ENCODE measurements around the gene ITPR1.

- TF ChIP-seq, protein P1, sequence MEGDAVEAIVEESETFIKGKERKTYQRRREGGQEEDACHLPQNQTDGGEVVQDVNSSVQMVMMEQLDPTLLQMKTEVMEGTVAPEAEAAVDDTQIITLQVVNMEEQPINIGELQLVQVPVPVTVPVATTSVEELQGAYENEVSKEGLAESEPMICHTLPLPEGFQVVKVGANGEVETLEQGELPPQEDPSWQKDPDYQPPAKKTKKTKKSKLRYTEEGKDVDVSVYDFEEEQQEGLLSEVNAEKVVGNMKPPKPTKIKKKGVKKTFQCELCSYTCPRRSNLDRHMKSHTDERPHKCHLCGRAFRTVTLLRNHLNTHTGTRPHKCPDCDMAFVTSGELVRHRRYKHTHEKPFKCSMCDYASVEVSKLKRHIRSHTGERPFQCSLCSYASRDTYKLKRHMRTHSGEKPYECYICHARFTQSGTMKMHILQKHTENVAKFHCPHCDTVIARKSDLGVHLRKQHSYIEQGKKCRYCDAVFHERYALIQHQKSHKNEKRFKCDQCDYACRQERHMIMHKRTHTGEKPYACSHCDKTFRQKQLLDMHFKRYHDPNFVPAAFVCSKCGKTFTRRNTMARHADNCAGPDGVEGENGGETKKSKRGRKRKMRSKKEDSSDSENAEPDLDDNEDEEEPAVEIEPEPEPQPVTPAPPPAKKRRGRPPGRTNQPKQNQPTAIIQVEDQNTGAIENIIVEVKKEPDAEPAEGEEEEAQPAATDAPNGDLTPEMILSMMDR (IDR thresholded peaks at IDR 0.05), result no peak
- TF ChIP-seq POLR2A (IDR thresholded peaks at IDR 0.05), result no peak
Measured at GRCh38 chr3:4756855-4757574, 263.9 kb downstream of the ITPR1 start.

All from heart left ventricle (tissue), 13 donors.